HG03565 (cell line): Measurements from ENCODE around the gene H6PD.
A peak's percentile ranks its signal among the peaks of the same experiment; 100 is the strongest.

ENCODE experiments used
- ATAC-seq: cut with Tn5 transposase; IDR thresholded peaks from one replicate; pipeline ENCODE4 v1.9.1; 2021; ENCODE audit warnings: mild to moderate bottlenecking, moderate library complexity; ENCODE audit not compliant: unreplicated experiment

H6PD gene

GRCh38 chr1:9273177-9273576 lies 38.6 kb downstream of the H6PD start:
- ATAC-seq, result no peak

GRCh38 chr1:9275161-9275560 lies 40.6 kb downstream of the H6PD start:
- ATAC-seq, result no peak

GRCh38 chr1:9275567-9276034 lies 41.0 kb downstream of the H6PD start:
- peak; percentile 53 for ATAC-seq

- no peak for ATAC-seq
Observed at GRCh38 chr1:9278116-9278515, 43.5 kb downstream of the H6PD start.

- ATAC-seq, result no peak
Observed at GRCh38 chr1:9278585-9279153, 44.1 kb downstream of the H6PD start.

- ATAC-seq, result no peak
Observed at GRCh38 chr1:9279172-9279840, 44.7 kb downstream of the H6PD start.

- ATAC-seq, result no peak
Observed at GRCh38 chr1:9280015-9280860, 45.7 kb downstream of the H6PD start.

- no peak for ATAC-seq
Observed at GRCh38 chr1:9281071-9281827, 46.7 kb downstream of the H6PD start.

- no peak for ATAC-seq
Observed at GRCh38 chr1:9281908-9282695, 47.5 kb downstream of the H6PD start.

- no peak for ATAC-seq
Observed at GRCh38 chr1:9282696-9282955, 48.1 kb downstream of the H6PD start.

- no peak for ATAC-seq
Observed at GRCh38 chr1:9284061-9284460, 49.5 kb downstream of the H6PD start.

GRCh38 chr1:9286556-9286955 lies 52.0 kb downstream of the H6PD start:
- no peak for ATAC-seq

- no peak for ATAC-seq
Observed at GRCh38 chr1:9289090-9289534, 54.5 kb downstream of the H6PD start.

- ATAC-seq, result no peak
Observed at GRCh38 chr1:9289711-9290485, 55.3 kb downstream of the H6PD start.

- no peak for ATAC-seq
Observed at GRCh38 chr1:9291914-9292360, 57.4 kb downstream of the H6PD start.

- no peak for ATAC-seq
Observed at GRCh38 chr1:9292361-9293240, 58.0 kb downstream of the H6PD start, which contains the start of gene SPSB1. SPSB1 (plus strand) TSS chr1:9292894; CDS start chr1:9355892, 62,998 bp downstream.

GRCh38 chr1:9293241-9293532 lies 58.6 kb downstream of the H6PD start:
- no peak for ATAC-seq

GRCh38 chr1:9293533-9294404 lies 59.2 kb downstream of the H6PD start:
- ATAC-seq, result no peak
